Pancreas (tissue), 10 donors: ENCODE measurements around the gene FOXJ2. TPM values are rescaled to one million over a fixed set of nuclear protein-coding genes. Genes with fewer than 3 reads are reported as not detected.

Experiments
- ATAC-seq, 4 donors: fragments of 200-7000 bp; cut with Tn5 transposase; one replicate each; pipeline versions ENCODE4 v1.8.0 to v1.9.1; 2020; ENCODE audit warnings: mild to moderate bottlenecking in 4 of 4, moderate library complexity in 4 of 4
- DNase-seq, 6 donors: peaks; one replicate each; pipeline ENCODE4 v3.0.0-alpha.2; 2020
- FAIRE-seq: peaks from 2 replicates; lab custom pipeline; 2012; peaks lifted over from hg19 to GRCh38; lab: Jason Lieb, UNC
- H3K27ac ChIP-seq, 4 donors: fragments of 200-600 bp; sonication (generic); 1 replicate in 3 of 4; 2 replicates in 1 of 4; pipeline versions ENCODE4 v1.5.0 to v1.8.0; 2020
- H3K27me3 ChIP-seq, 4 donors: fragments of 200-600 bp; one replicate each; pipeline ENCODE4 v1.8.0; 2021
- H3K36me3 ChIP-seq, 3 donors: fragments of 200-600 bp; sonication (generic) in 1 of 3; one replicate each; pipeline versions ENCODE4 v1.5.0 to v1.8.0; 2020 to 2021
- H3K4me1 ChIP-seq, 3 donors: fragments of 200-600 bp; one replicate each; pipeline ENCODE4 v1.8.0; 2021
- H3K4me3 ChIP-seq, 4 donors: fragments of 200-600 bp; sonication (generic) in 2 of 4; one replicate each; pipeline versions ENCODE4 v1.5.0 to v1.8.0; 2020 to 2021
- H3K9me3 ChIP-seq, 4 donors: fragments of 200-600 bp; one replicate each; pipeline ENCODE4 v1.8.0; 2021
- WGBS, 2 donors: extraction: QIAGEN DNeasy Blood & Tissue Kit; methylation state at CpG; one replicate each; pipeline ENCODE4 v1.1.7; 2013; 5-methylcytosine and 5-hydroxymethylcytosine counted together
- intact Hi-C, 3 donors: fragments of 100-400 bp; cut with DNase I; formaldehyde crosslinking; loops; one replicate each; pipeline versions ENCODE4 v1.11.1 to v1.14.2; 2022
- polyA plus RNA-seq, 2 donors: library from polyadenylated mRNA; stranded (reverse); fragments of 200-250 nt; gene quantifications; one replicate each; pipeline ENCODE4 v1.2.3, GENCODE V29; 2013
- total RNA-seq, 6 donors: library from RNA; stranded (reverse); fragmentation: NEBNext Ultra II Directional in 4 of 6; extraction: Animal tissue kit (Norgen Biotek cat#: 25700) in 4 of 6; gene quantifications; one replicate each; pipeline versions ENCODE4 v1.2.1 to v1.2.4, GENCODE V29; 2021 to 2023
- TF ChIP-seq, protein P1 (sequence below), 4 donors: fragments of 200-600 bp; sonication (generic) in 3 of 4; IDR thresholded peaks; one replicate each; pipeline versions ENCODE4 v1.5.0 to v1.8.0; 2021; ENCODE audit warnings: antibody characterized with exemption in 4 of 4
- donor health status: healthy with polysubstance abuse.
- donor health status: DM: no; HTN: no; CAD: no; lungs with moderate emphysema.
- donor health status: DM: no; HTN: no; CAD: no.
- donor health status: control.
- donor health status: control.
- donor health status: Bipolar disorder and iron deficiency.
- donor health status: DM: yes; HTN: yes; CAD: no.
- donor health status: DM: no; HTN: no; CAD: no.
- donor health status: DM: no; HTN: no; CAD: no.
- donor health status: DM: yes; HTN: yes; CAD: no.

The FOXJ2 gene
- total and polyA plus RNA-seq, 8 donors: 5.3 to 10.4 (median 6.9) TPM

DNA sequence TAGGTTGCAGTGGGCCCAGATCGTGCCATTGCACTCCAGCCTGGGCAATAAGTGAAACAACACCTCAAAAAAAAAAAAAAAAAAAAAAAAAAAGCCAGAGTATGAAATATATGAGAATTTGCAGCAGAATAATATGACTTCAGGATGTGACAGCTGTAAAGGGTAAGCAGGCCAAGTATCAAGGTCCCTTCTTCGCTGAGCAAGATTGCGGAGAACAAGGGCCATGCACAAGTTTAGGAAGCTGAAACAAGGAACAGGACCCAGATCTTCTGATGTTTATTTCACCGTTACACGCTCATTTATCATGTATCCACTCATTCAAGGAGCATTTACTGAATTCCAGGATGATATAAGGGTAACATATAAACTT is 659 bp upstream of the FOXJ2 start:
- TF ChIP-seq, protein P1, sequence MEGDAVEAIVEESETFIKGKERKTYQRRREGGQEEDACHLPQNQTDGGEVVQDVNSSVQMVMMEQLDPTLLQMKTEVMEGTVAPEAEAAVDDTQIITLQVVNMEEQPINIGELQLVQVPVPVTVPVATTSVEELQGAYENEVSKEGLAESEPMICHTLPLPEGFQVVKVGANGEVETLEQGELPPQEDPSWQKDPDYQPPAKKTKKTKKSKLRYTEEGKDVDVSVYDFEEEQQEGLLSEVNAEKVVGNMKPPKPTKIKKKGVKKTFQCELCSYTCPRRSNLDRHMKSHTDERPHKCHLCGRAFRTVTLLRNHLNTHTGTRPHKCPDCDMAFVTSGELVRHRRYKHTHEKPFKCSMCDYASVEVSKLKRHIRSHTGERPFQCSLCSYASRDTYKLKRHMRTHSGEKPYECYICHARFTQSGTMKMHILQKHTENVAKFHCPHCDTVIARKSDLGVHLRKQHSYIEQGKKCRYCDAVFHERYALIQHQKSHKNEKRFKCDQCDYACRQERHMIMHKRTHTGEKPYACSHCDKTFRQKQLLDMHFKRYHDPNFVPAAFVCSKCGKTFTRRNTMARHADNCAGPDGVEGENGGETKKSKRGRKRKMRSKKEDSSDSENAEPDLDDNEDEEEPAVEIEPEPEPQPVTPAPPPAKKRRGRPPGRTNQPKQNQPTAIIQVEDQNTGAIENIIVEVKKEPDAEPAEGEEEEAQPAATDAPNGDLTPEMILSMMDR (IDR thresholded peaks at IDR 0.05): no peak
- peak overlapping the region; percentile 88 to 97 (median 94) for H3K4me3 ChIP-seq
- H3K9me3 ChIP-seq: no peaks in the 10 kb centered on the region
- intact Hi-C loops: no loop called here
- DNase-seq (no peak), FAIRE-seq (no peak), ATAC-seq (no peak)
- H3K27me3 ChIP-seq: no peaks in the 10 kb centered on the region
- H3K27ac ChIP-seq: peak overlapping the region; percentile 73 to 95 (median 90)
- H3K36me3 ChIP-seq: no peaks in the 10 kb centered on the region
- peaks cover 10 to 40% (median 28%) of the 10 kb centered on the region in 3 donors for H3K4me1 ChIP-seq
- WGBS, 2 donors: 29 to 35% methylated on average over 5 of the region's 5 CpGs

DNA sequence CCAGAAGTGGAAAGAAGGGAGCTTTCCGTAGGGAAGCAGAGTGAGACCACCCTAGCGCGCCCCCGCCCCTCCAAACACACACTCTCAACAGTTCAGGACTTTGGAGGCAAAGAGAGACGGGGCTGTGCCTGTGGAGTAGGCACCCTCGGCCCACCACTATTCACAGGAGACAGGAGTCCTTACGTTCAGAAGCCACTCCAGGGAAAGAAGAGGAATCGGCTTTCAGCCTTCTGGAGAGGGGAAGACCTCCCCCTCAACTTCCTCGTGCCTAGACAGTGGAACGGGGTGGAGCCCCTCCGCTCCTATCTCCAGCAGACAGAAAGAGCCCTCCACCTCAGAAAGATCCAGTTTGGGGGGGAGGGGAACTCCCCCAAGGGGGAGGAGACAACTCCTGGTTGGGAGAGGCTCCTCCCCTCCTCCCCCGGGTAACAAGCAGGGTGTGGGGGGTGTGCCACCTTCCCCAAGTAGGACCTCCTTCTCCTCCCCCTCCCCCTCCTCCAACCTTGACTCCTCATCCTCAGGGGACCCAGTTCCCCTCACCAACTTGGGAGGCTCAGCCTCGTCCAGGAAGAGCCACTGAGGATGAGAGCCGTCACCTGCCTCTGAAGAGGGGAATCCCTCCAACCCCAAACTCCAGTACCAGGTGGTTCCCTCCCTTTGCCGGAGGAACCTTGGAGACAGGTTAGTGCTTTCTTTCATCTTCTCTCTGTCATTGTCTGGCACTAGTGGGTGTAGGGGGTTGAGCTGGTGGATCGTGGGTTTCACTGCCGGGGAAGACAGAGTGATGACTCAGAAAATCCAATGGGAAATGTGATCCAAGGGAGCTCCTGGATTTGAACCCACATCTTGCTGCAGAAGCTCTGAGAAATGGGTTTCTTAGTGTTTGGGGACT is 883 bp downstream of the FOXJ2 start:
- DNase-seq (peak in 5 of 6 donors; percentile 36 to 69 (median 58)), FAIRE-seq (no peak), ATAC-seq (peak; percentile 18 to 54 (median 41))
- WGBS, 2 donors: 1 to 3% methylated on average over 17 of the region's 17 CpGs
- H3K36me3 ChIP-seq: no peaks in the 10 kb centered on the region
- peaks cover 18 to 52% (median 34%) of the 10 kb centered on the region in 3 donors for H3K4me1 ChIP-seq
- peak overlapping the region; percentile 88 to 95 (median 90) for H3K27ac ChIP-seq
- H3K4me3 ChIP-seq: peak overlapping the region; percentile 88 to 97 (median 94)
- TF ChIP-seq, protein P1 (IDR thresholded peaks at IDR 0.05): no peak
- no peaks in the 10 kb centered on the region for H3K27me3 ChIP-seq
- intact Hi-C loops: no loop called here
- H3K9me3 ChIP-seq: no peaks in the 10 kb centered on the region

DNA sequence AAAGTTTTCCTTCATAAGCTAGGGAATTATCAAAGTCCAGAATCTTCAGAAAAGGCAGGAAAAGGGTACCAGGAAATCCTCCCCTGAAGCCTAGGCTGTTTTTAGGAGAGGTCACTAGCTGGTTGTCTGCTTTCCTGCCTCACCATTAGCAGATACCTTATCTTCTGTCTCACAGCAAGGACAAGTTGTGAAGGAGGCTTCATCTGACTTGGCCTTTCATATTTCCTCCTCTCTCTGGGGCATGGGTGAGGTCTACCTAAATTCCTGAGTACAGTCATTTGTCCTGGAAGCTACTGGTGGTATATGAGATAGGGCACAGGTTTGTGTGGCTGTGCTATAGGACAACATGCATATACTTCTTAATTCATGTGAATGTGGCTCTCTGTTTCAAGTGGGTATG is 2.3 kb downstream of the FOXJ2 start:
- TF ChIP-seq, protein P1 (IDR thresholded peaks at IDR 0.05): no peak
- H3K27ac ChIP-seq: peak overlapping the region in 1 of 4 donors; percentile 95
- peaks cover 18 to 61% (median 44%) of the 10 kb centered on the region in 3 donors for H3K4me1 ChIP-seq
- intact Hi-C loops: no loop called here
- H3K4me3 ChIP-seq: peak overlapping the region in 2 of 4 donors; percentile 92 to 97
- no peaks in the 10 kb centered on the region for H3K9me3 ChIP-seq
- FAIRE-seq (no peak), DNase-seq (no peak), ATAC-seq (no peak)
- H3K36me3 ChIP-seq: no peaks in the 10 kb centered on the region
- no peaks in the 10 kb centered on the region for H3K27me3 ChIP-seq

DNA sequence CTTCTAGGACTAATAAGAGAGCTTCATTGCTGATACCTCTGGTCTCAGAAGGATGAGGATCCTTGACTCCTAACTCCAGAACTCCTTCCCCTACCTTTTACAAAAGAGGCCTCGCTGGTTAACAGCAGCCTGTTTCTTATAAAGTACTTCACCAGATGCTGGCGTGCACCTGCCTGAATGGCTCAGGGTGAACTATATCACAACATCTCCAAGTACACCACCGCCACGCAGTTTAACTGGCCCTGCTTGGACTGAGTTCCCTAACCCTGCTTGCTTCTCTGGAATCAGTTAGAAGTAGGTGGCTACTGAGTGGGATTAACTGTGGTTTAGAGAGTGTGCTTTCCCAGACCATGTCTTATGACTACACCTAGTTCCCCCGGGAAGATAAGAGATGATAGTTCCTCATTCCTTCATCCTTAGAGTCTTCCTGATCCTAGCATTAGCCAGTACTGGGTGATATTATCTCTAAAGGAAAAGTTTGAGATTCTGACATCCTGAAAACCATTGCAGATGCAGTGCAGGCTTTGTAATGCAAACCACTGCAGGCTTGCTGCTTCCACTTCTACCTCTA is 3.0 kb downstream of the FOXJ2 start:
- no peak for FAIRE-seq
- WGBS, 2 donors: 24 to 28% methylated on average over 5 of the region's 5 CpGs
- Histone ChIP-seq H3K9me3 (no peaks in the 10 kb centered on the region), H3K4me3 (peak overlapping the region in 2 of 4 donors; percentile 92 to 97), H3K4me1 (peaks cover 18 to 61% (median 44%) of the 10 kb centered on the region in 3 donors), H3K36me3 (peaks cover 0 to 3% (median 0%) of the 10 kb centered on the region in 3 donors), H3K27me3 (no peaks in the 10 kb centered on the region), H3K27ac (peak overlapping the region in 1 of 4 donors; percentile 95)
- intact Hi-C loops: no loop called here
- TF ChIP-seq, protein P1 (IDR thresholded peaks at IDR 0.05): no peak
- no peak for ATAC-seq
- DNase-seq: no peak
